Amniotic epithelial cell (primary cell): Measurements from ENCODE around the gene TET1.
"Not testable (repeated sequence)": the region's sequence is repeated elsewhere in the genome, so short reads cannot be mapped to it uniquely, and the experiment has no call there.

Experiments used
- DNase-seq: peaks from one replicate; pipeline ENCODE4 v3.0.0-alpha.2; 2010; ENCODE audit warnings: low read depth

The TET1 gene

DNA sequence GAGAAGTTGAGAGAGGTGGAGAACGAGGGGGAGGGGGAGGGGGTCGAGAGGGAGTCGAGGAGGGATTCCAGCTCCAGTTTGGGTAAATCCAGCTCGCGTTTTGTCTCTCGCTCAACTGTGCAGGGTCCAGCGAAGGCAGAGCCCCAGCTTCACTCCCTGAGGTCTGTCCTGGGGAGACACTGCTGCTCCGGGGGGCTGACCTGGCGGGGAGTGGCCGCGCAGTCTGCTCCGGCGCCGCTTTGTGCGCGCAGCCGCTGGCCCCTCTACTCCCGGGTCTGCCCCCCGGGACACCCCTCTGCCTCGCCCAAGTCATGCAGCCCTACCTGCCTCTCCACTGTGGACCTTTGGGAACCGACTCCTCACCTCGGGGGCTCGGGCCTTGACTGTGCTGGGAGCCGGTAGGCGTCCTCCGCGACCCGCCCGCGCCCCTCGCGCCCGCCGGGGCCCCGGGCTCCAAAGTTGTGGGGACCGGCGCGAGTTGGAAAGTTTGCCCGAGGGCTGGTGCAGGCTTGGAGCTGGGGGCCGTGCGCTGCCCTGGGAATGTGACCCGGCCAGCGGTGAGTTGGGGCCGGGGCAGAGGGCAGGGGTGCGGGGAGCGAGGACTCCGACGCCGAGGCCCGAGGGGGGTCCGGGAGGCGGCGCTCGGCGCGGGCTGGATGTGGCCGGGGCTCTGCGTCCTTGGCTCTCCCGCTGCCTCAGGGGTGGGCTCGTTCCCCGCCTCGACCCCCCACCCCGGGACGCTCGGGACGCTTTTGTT lies at the start of gene TET1:
Gene TET1 (plus strand): TSS at position 152 of the 757 bp plus-strand sequence. CDS start 12,002 bp downstream, outside the sequence.
- peak; percentile 71 for DNase-seq

DNA sequence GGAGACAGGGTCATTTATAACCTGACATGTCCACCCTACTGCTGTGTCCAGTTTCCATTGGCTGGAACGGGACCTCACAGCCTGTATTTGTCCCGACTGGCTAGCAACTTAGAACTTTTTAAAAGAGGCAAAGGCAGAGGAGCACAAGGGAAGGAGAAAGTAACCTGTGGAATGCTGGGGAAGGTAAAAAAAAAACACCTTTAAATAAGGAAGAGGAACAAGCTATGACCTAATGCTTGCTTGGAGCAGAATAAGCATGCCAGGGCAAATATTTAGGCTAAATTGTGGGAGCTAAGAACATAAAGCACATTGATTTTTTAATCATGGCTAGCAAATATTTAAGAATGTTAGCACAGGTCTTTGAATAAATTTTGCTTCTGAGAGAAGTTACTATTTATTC lies 43.9 kb upstream of the TET1 start:
- DNase-seq, result not testable (repeated sequence)

- DNase-seq, result peak; percentile 37
Observed at GRCh38 chr10:68516766-68517165, 43.4 kb upstream of the TET1 start.

DNA sequence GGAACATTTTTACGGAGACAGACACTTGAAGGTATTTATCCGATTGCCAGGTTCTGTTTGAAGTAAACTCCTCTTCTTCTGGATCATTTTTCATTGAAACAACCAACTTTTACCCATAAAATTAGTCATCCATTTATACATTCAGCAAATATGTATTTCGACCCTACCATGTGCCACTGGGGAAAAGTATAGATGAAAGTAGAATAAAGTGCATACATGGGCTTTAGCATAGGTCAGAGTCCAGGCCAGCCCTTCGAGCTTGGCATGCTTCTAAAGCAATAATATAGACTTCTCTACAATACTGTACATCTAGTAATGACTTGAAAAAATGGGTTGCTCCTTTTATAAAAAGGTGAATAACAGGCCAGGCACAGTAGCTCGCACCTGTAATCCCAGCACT lies 42.9 kb upstream of the TET1 start:
- peak; percentile 1 for DNase-seq

- not testable (repeated sequence) for DNase-seq
Observed at GRCh38 chr10:68518609-68519008, 41.5 kb upstream of the TET1 start.

DNA sequence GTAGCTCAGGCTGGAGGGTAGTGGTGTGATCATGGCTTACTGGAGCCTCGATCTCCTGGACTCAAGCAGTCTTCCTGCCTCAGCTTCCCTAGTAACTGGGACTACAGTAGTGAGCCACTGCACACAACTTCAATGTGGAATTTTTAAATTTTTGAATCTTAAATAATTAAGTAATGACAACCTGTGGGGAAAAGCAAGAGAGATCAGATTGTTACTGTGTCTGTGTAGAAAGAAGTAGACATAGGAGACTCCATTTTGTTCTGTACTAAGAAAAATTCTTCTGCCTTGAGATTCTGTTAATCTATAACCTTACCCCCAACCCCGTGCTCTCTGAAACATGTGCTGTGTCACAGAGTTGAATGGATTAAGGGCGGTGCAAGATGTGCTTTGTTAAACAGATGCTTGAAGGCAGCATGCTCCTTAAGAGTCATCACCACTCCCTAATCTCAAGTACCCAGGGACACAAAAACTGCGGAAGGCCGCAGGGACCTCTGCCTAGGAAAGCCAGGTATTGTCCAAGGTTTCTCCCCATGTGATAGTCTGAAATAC lies 34.6 kb upstream of the TET1 start:
- not testable (repeated sequence) for DNase-seq

GRCh38 chr10:68526634-68527307 lies 33.4 kb upstream of the TET1 start:
- DNase-seq, result peak; percentile 27

DNA sequence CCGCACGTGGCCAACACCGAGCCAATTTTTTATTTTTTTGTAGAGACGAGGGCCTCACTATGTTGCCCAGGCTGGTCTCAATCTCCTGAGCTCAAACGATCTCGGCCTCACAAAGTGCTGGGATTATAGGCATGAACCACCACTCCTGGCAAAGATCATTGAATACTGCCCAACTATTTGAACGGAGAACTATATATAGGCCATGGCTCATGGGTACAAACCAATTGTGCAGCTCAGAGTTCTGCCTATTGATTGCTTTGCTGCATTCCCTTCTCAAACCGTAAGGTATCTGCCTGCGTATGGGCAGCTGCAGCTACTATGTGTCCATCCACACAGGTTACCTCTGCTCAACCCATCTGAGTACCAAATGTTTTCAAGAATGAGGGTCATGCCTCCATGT lies 23.2 kb upstream of the TET1 start:
- DNase-seq, result no peak

- DNase-seq, result no peak
Observed at GRCh38 chr10:68537796-68538195, 22.3 kb upstream of the TET1 start.

GRCh38 chr10:68543004-68543918 lies 16.9 kb upstream of the TET1 start:
- peak; percentile 80 for DNase-seq

DNA sequence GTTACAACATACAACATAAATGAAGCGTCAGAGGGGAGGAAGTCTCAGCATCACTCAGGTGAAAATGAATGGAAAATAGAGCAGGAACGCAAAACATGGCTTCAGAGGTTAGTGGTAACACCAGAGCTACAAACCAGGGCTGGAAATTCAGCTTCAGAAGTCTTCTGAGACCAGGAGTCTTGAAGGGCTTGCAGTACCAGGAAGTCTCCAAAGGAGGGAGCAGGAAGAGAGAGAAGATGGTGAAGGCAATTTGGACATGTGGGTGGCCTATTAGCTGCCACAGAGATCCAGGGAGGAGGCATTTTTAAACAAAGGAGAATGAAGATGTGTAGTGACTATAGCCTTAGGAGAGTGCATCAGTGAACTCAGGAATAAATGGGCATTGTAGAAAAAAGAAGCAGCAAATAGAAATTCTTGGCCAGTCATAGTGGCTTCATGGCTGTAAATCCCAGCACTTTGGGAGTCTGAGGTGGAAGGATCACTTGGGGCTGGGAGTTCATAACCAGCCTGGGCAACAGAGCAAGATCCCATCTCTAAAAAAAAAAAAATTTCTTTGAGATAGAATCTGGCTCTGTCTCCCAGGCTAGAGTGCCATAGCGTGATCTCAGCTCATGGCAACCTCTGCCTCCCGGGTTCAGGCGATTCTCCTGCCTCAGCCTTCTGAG lies 9.3 kb upstream of the TET1 start:
- peak; percentile 82 for DNase-seq

DNA sequence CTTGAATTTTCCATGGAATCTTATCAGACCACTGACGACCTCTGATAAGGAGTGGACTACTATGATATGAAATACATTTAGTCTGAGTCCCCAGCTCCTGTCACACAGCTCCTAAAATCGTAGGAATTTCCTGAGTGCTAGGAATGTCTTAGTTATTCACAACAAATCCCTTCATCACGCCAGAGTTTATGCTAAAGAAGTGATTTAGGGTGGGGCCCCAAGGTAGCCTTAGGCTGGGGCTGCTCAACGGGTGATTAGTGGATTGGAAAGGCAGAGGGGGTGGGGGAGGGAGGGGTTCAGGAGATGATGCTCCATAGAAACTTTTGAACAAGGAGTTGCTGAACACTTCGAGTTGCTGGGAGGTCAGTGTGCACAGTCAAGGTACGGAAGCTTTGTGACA lies 7.0 kb upstream of the TET1 start:
- no peak for DNase-seq

DNA sequence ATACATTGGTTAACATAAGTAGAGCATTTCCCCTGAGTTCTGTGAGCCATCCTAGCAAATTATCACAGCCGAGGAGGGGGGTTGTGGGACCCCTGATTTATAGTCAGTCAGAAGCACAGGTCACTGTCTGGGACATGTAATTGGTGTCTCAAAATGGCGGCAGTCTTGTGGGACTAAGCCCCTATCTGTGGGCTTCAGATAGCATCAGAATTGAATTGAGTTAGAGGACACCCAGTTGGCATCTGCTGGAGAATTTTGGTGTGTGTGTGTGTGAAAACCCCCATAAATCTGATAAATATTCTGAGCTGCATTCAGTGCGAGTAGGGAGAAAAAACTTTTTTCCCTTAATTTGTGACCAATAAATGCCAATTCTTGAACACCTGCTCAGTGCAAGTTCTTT lies 6.5 kb upstream of the TET1 start:
- no peak for DNase-seq

DNA sequence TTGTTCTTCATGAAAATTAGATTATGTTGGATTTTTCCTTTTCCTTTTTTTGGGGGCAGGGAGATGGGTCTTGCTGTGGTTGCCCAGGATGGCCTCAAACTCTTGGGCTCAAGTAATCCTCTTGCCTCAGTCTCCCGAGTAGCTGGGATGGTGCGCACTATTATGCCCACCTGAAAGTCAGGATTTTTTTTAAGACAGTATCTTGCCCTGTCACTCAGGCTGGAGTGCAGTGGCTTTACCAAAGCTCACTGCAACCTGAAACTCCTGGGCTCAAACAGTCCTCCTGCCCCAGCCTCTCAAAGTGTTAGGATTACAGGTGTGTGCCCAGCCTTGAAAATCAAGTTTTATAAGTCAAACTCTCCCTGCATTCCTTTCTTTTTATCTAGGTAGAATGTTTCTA lies 1.7 kb upstream of the TET1 start:
- DNase-seq, result no peak

GRCh38 chr10:68559251-68559650 lies 886 bp upstream of the TET1 start:
- no peak for DNase-seq

DNA sequence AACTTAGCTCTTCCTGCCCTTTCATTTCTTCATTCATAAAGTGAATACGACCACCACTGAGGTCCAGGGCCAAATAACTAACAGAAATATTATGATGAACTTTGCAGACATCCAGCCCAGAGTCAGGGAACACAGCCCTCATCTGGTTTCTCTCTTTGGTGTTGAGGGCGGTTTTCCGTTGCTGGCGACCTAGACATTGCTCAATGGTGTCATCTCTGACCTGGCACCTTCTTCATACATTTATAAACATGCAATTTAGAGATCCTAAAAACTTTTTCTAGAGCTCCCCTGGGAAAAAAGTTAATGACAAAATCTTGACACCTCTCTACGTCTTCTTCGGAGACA lies 324 bp upstream of the TET1 start:
- no peak for DNase-seq

DNA sequence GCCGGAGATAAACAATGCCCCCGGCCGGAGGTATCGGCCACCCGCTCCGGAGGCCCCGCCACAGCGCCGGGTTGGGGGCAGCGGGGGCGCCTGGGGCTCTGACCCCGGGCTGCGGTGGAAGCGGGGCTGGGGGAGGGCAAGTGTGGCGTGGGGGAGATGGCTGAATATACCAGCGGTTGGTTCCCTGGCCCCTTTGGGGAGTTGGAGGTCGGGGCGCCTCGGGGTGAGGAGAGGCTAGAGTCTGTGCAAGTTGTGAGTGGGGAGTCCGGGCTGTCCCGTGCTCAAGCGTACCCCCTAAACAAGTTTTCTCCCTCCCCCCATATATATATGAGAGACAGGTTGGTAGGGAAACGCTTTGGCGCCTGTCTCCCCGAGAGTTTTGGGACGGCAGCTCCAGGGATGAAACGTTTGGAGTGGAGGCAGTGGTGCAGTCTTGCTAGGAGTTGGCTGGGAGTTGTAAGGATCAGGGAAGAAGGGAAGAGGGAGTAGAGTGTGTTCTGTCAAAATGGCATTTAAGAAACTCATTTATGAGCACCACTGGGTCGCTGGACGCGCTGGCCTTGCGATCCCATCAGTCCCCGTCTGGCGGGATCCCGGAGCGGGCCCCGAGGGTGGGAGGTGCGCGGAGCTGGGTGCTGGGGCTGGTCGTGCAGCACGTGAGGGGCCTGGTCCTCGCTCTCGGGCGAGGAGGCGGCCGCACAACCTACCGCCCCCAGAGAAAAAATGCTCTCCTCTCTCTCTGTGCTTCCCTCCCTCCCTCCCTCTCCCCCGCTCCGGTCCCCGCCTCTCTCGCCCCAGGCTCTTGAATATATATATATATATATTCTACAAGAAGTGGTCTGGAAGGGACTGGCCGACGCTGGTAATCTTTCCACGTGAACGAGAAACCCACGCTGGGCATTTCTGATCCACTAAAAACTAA lies 1.1 kb downstream of the TET1 start:
- DNase-seq, result peak; percentile 25

DNA sequence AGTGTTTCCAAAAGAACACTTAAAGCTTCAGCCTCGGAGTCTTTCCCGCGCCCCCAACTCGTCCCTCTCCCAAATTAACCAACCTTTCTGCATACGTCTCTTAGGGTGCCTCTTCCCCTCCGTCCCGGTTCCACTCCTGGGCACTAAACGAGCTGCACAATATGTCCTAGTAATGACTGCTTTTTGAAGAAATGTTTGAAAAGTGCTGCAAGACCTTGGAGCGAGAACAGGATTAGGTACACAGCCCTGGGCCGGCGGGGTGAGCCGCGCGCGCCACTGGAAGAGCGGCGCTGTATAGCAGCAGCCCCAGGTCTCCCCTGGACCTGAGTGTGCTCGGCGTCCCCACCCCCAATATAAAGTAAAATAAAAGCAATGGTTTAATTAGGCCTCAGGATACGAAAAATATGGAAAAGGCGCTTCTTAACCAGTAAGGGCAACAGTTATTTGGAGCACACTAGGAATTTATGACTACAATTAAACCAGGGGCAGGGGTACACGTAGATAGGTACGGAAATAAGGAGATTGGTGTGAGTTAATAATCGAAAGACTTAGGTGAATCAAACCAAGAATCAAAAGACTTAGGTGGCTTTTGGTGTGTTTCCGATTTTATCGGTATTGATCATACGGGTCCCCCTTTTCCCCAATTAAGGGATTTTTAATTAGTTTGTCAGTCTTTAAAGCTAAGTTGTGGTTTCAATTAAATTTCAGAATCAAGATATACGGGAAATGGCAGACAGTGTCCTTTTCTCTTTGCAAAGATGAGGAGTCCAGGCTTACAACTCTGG lies 1.9 kb downstream of the TET1 start:
- DNase-seq, result peak; percentile 25

DNA sequence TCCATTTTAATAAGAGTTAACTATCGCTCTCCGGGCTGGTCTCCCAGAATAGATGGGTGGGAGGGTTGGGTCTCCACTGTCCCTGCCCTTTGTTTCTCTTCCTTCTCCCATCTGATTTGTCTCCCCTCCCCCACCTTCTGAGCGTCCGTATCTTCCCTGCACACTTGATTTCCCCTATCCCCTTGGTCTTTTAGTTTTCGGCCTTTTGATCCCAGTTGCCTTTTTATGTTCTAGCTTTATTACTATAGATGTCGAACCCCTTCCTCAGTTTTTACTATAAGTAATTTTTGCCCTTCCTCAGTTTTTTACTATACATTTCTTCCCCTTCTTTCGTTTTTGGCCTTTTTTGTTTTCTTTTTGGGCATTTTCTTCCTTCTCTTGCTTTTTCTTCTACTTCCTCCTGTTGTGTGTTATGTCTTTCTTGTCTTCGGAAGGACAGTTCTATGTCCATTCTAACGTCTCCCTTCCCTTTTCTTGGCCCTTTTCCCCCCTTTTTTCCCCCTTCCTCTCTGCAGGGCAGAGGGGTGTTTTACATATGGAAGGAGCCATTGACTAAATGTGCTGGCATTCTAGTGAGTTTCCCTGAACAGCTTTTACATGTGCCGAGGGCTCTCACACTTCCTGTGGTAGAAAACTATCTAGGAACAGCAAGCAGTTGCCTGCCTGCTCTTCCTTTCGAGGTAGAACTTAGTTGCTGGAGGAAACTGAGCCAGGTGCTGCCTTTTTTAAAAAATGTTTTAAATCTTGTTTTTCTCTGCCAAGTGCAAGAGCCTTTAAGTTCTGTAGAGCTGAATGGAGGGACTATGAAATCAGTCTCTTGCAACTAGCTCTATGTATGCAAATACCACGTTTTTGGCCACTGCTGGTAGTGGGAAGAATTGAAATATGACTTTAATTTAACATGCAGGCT lies 2.8 kb downstream of the TET1 start:
- DNase-seq, result peak; percentile 64
